Ovary (tissue), 3 donors: ENCODE measurements around the gene MECP2.

Experiments
- CTCF ChIP-seq, 3 donors: fragments of 450-650 bp in 2 of 3; fragments of 200-600 bp in 1 of 3; IDR thresholded peaks; one replicate each; pipeline versions ENCODE4 v1.5.1 to v1.8.0; 2016 to 2022; ENCODE audit warnings: antibody characterized with exemption in 3 of 3, mild to moderate bottlenecking in 1 of 3
- EP300 ChIP-seq: sonication (generic); formaldehyde crosslinking; IDR thresholded peaks from one replicate; pipeline ENCODE4 v1.6.1; 2017; ENCODE audit warnings: antibody characterized with exemption
- POLR2A ChIP-seq: fragments of 450-650 bp; IDR thresholded peaks from one replicate; pipeline ENCODE4 v1.6.1; 2017; ENCODE audit warnings: antibody characterized with exemption, mild to moderate bottlenecking, moderate library complexity
- donor health status: DM: no; HTN: no; CAD: no.

GRCh38 chrX:154113729-154114128 is 16.2 kb upstream of the MECP2 start:
- TF ChIP-seq CTCF (IDR thresholded peaks at IDR 0.05): no peak
- TF ChIP-seq POLR2A: no peak
- no peak for TF ChIP-seq EP300
